Right lobe of liver (tissue), 6 donors: Measurements from ENCODE around the gene SDF4. TPM values are rescaled to one million over a fixed set of nuclear protein-coding genes. Genes with fewer than 3 reads are reported as not detected.

Experiments
- ATAC-seq, 4 donors: fragments of 200-7000 bp; cut with Tn5 transposase; one replicate each; pipeline ENCODE4 v1.9.1; 2020; ENCODE audit warnings: mild to moderate bottlenecking in 4 of 4, moderate library complexity in 4 of 4
- DNase-seq, 3 donors: peaks; one replicate each; pipeline ENCODE4 v3.0.0-alpha.2; 2020
- H3K27ac ChIP-seq, 3 donors: fragments of 200-600 bp; one replicate each; pipeline ENCODE4 v1.8.0; 2022
- H3K27me3 ChIP-seq, 2 donors: fragments of 200-600 bp; one replicate each; pipeline ENCODE4 v1.8.0; 2022
- H3K36me3 ChIP-seq, 4 donors: fragments of 200-600 bp; sonication (generic) in 1 of 4; one replicate each; pipeline versions ENCODE4 v1.5.1 to v1.8.0; 2017 to 2022; ENCODE audit warnings: control low read depth in 1 of 4
- H3K4me1 ChIP-seq, 4 donors: fragments of 200-600 bp; sonication (generic) in 1 of 4; one replicate each; pipeline versions ENCODE4 v1.5.1 to v1.8.0; 2017 to 2022; ENCODE audit warnings: control low read depth in 1 of 4
- H3K4me3 ChIP-seq, 3 donors: fragments of 200-600 bp; one replicate each; pipeline ENCODE4 v1.8.0; 2022
- H3K9me3 ChIP-seq, 4 donors: fragments of 200-600 bp; sonication (generic) in 1 of 4; one replicate each; pipeline versions ENCODE4 v1.5.1 to v1.8.0; 2017 to 2022; ENCODE audit warnings: control low read depth in 1 of 4
- CTCF ChIP-seq, 4 donors: fragments of 200-600 bp in 3 of 4; fragments of 450-650 bp in 1 of 4; IDR thresholded peaks; one replicate each; pipeline versions ENCODE4 v1.5.1 to v1.8.0; 2016 to 2022; ENCODE audit warnings: antibody characterized with exemption in 4 of 4, mild to moderate bottlenecking in 2 of 4
- POLR2A ChIP-seq: fragments of 450-650 bp; IDR thresholded peaks from one replicate; pipeline ENCODE4 v1.6.1; 2017; ENCODE audit warnings: antibody characterized with exemption, mild to moderate bottlenecking
- WGBS: methylation state at CpG from one replicate; pipeline ENCODE4 v1.1.6; 2018; ENCODE audit warnings: low coverage, low lambda C conversion rate; ENCODE audit not compliant: insufficient coverage; ENCODE audit errors: missing lambda C conversion rate; 5-methylcytosine and 5-hydroxymethylcytosine counted together
- intact Hi-C, 2 donors: fragments of 100-400 bp; cut with DNase I; formaldehyde crosslinking; loops; one replicate each; pipeline versions ENCODE4 v1.11.2 to v1.14.1; 2022
- total RNA-seq, 6 experiments: library from RNA; depleted of rRNA in 2 of 6; stranded (reverse); fragments of >200 nt in 2 of 6; fragmentation: NEBNext Ultra II Directional in 3 of 6; extraction: Animal tissue kit (Norgen Biotek cat#: 25700) in 3 of 6; gene quantifications; one replicate each; pipeline versions ENCODE4 v1.1.0 to v1.2.4, GENCODE V29; 2016 to 2023
- donor health status: DM: no; HTN: yes; CAD: no.
- donor health status: DM: no; HTN: no; CAD: no.
- donor health status: DM: no; HTN: no; CAD: no.
- donor health status: DM: no; HTN: yes; CAD: no.
- donor health status: DM: no; HTN: yes; CAD: no.

SDF4 gene
- total RNA-seq, 6 experiments from 2014 or later, result 112 to 148 (median 142) TPM

DNA sequence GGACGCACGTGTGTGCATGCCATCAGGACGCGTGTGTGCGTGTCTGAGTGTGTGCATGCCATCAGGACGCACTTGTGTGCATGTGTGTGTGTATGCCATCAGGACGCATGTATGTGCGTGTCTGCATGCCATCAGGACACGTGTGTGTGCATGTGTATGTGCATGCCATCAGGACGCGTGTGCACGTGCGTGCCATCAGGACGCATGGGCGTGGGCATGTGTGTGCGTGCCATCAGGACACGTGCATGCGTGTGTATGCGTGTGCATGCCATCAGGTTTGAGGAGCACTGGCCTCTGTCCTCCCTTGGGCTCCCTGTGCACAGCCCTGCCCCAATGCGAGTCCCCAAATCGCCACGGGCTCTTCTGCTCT, 27.3 kb upstream of the SDF4 start:
- ATAC-seq (no peak), DNase-seq (no peak)
- no CpG with 5 or more reads among the region's 22 CpGs for WGBS
- TF ChIP-seq POLR2A, result no peak
- TF ChIP-seq CTCF (IDR thresholded peaks at IDR 0.05), result no peak
- intact Hi-C loops, result no loop called here
- Histone ChIP-seq H3K9me3 (no peaks in the 10 kb centered on the region), H3K4me1 (no peaks in the 10 kb centered on the region), H3K27me3 (no peaks in the 10 kb centered on the region), H3K4me3 (no peak overlapping the region), H3K36me3 (peaks cover 0 to 56% (median 16%) of the 10 kb centered on the region in 4 donors), H3K27ac (no peak overlapping the region)

- intact Hi-C loops, result no loop called here
- H3K27ac ChIP-seq, result no peak overlapping the region
- 92% methylated on average over 11 of the region's 31 CpGs for WGBS
- TF ChIP-seq CTCF (IDR thresholded peaks at IDR 0.05), result no peak
- no peak for TF ChIP-seq POLR2A
- no peaks in the 10 kb centered on the region for H3K9me3 ChIP-seq
- DNase-seq, result peak in 1 of 3 donors; percentile 45
- H3K36me3 ChIP-seq, result peaks cover 0 to 44% (median 13%) of the 10 kb centered on the region in 4 donors
- H3K4me3 ChIP-seq, result no peak overlapping the region
- no peaks in the 10 kb centered on the region for H3K4me1 ChIP-seq
- no peak for ATAC-seq
- no peaks in the 10 kb centered on the region for H3K27me3 ChIP-seq
These were observed 25.4 kb upstream of the SDF4 start for GRCh38 chr1:1256956-1257871.

DNA sequence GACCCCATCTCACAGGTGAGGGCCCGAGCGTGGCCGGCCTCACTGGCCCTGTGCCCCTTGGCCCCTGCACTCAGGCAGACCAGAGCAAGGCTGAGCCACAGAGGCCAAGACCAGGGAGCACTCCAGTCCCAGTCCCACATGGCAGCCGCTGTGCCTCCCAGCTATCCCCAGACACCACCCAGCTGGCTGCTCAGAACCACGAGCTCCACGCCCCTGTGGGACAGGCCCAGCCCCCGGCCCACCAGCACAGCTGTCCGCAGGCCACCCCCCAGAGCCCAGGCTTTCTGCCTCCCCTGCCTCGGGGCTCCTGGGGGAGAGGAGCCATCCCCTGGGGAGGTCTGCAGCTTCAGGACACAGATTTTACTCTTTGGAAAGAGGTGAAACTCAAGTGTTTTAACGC, 23.8 kb upstream of the SDF4 start:
- Histone ChIP-seq H3K27ac (no peak overlapping the region), H3K36me3 (peaks cover 0 to 34% (median 11%) of the 10 kb centered on the region in 4 donors), H3K9me3 (no peaks in the 10 kb centered on the region), H3K27me3 (no peaks in the 10 kb centered on the region), H3K4me1 (no peaks in the 10 kb centered on the region), H3K4me3 (no peak overlapping the region)
- no CpG with 5 or more reads among the region's 10 CpGs for WGBS
- DNase-seq, result peak in 2 of 3 donors; percentile 46 to 53
- TF ChIP-seq POLR2A (no peak), CTCF (IDR thresholded peaks at IDR 0.05) (no peak)
- no peak for ATAC-seq
- intact Hi-C loops, result no loop called here

GRCh38 chr1:1255078-1255477, 23.3 kb upstream of the SDF4 start:
- no peak overlapping the region for H3K27ac ChIP-seq
- H3K4me1 ChIP-seq, result no peaks in the 10 kb centered on the region
- no peak overlapping the region for H3K4me3 ChIP-seq
- no peaks in the 10 kb centered on the region for H3K9me3 ChIP-seq
- intact Hi-C loops, result no loop called here
- TF ChIP-seq POLR2A, result no peak
- ATAC-seq (no peak), DNase-seq (no peak)
- H3K27me3 ChIP-seq, result no peaks in the 10 kb centered on the region
- 95% methylated on average over 11 of the region's 26 CpGs for WGBS
- H3K36me3 ChIP-seq, result peaks cover 0 to 34% (median 11%) of the 10 kb centered on the region in 4 donors

DNA sequence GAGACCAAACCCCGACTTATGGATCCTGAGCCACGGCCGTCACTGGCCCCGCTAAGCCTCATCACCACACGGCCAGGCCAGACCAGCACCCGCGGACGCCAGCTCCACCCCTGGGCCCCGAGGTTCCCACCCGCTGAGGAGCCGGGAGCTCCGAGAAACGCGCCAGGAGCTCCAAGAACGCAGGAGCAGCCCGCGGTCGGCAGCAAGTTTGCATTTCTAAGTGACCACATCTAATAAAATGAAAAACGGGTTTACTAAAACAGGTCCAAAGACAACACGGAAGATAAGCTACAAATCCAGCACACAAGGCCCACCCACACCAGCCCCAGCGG, 22.8 kb upstream of the SDF4 start:
- no peaks in the 10 kb centered on the region for H3K9me3 ChIP-seq
- ATAC-seq (no peak), DNase-seq (no peak)
- H3K4me1 ChIP-seq, result no peaks in the 10 kb centered on the region
- intact Hi-C loops, result no loop called here
- no peak overlapping the region for H3K4me3 ChIP-seq
- no peak overlapping the region for H3K27ac ChIP-seq
- no peak for TF ChIP-seq POLR2A
- no peak for TF ChIP-seq CTCF (IDR thresholded peaks at IDR 0.05)
- peaks cover 0 to 34% (median 11%) of the 10 kb centered on the region in 4 donors for H3K36me3 ChIP-seq
- H3K27me3 ChIP-seq, result no peaks in the 10 kb centered on the region
- 89% methylated on average over 12 of the region's 21 CpGs for whole genome bisulfite sequencing
